Inflammatory macrophage (primary cell): ENCODE results near the gene PIR.

Experiments
- DNase-seq, 2 donors: peaks; one replicate each; pipeline ENCODE4 v3.0.0-alpha.2; 2020 to 2022

Gene PIR

DNA sequence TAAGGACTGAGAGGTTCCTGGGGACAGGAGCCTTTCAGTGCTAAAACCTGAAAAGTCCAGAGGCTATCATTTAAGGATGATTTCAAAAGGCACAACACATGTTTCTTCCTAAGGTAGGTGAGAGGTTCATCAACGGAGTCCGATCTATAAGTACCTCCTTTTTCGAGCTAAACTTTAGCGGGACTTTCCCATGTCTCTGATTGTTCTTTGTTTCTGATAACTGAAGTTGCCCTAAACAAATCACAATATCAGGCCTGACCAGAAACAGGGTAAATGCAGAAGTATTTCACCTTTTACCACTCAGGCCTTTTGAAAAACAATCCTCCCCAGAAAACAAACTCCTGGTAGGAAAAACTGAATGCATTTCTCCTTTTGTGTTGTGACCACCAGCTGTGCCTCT lies 17.6 kb downstream of the PIR start:
- no peak for DNase-seq

DNA sequence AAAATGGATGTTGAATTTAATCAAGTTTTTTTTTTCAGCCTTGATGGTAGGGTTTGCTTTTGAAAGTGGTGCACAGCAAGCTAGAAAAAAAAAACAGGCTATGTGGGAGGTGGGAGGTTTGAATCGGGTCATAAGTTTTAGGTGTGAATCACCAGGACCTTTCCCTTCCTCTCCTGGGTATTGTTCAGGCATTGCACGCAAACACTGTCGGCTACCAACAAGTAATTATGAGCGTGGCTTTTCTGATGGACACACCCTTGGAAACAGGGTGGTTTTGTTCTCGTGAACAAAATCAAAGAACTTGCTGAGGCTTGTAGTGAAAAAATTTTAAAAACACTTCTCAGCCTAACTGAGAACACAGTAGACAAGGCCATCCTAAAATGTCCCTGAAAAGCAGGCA lies 18.1 kb downstream of the PIR start:
- DNase-seq, result peak in 1 of 2 donors; percentile 5

DNA sequence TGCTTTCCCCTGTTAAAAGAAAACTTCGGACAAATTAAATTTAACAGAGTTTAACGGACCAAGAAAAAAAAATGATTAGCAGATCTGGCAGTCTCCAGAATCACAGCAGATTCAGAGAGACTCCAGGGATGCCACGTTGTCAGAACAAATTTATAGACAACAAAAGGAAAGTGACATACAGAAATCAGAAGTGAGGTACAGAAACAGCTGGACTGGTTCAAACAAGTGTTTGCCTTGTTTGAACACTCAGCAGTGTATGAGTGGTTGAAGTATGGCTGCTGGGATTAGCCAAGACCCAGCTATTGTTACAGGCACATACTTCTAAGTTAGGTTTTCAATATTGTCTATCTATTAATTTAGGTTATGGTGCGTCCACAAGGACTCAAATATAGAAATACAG lies 19.1 kb downstream of the PIR start:
- DNase-seq, result no peak

DNA sequence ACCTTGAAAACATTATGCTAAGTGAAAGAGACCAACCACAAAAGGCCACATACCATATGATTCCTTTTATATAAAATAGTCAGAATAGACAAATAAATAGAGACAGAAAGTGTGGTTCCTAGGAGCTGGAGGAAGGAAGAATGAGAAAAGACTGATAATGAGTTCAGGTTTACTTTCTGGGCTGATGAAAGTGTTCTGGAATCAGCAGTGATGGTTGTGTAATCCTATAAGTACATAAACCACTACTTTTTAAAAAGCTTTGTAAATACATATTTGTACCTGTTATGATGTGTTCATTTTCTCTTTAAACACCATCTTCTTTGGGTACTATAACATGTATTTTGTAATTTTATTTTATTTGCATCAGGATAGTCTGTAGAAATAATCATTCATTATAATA lies 20.6 kb downstream of the PIR start:
- no peak for DNase-seq

DNA sequence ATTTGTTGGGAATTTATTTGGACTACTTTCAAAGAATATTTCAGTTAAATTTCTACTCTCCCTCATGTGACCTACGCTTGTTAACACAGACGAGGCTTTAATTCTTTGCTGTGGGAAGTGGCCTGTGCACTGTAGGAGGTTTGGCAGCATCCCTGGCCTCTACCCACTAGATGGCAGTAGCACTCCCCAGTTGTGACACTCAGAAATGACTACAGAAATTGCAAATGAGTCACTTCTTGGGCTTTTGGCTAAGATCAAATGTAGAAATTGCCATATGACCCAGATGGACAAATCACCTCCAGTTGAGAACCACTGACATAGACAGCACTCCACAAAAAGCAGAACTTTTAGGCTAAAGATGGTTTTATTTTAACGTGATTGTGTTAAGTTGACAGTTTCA lies 22.1 kb downstream of the PIR start:
- peak; percentile 80 to 82 for DNase-seq

DNA sequence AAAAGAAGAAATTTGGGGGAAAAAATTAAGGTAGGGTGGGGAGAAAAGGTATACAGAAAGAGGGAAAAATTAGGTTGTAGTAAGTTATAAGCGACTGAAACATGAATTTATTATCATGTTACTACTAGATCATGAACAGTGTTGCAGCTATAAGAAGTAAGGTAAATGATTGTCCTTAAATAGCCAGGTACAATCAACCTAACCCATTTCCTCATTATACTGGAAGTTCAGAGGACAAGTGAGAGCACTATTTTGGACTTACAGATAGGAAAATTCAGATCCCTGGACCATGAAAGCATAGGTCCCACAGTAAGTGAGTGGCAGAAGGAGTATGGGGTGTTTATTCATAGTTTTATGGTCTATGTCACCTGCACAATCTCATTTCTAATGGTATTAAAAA lies 23.5 kb downstream of the PIR start:
- no peak for DNase-seq

DNA sequence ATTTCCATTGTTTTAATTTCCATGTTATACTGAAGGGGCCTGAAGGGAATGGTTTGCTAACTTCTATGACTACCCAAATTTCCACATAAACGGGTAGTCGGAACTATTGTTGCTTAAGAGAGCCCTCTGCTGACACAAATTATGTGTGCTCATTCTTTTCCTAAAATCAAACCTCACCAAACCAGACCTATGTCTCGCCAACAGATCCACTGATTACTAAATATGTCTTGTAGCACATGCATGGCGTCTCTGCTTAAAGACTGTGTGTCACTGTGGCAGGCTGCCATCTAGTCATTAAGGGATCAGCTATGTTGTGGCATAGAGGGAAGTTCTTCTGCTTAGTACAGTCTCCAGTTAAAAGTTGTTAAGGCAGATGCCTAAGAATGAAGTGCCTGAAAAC lies 25.1 kb downstream of the PIR start:
- DNase-seq, result peak; percentile 46 to 58

DNA sequence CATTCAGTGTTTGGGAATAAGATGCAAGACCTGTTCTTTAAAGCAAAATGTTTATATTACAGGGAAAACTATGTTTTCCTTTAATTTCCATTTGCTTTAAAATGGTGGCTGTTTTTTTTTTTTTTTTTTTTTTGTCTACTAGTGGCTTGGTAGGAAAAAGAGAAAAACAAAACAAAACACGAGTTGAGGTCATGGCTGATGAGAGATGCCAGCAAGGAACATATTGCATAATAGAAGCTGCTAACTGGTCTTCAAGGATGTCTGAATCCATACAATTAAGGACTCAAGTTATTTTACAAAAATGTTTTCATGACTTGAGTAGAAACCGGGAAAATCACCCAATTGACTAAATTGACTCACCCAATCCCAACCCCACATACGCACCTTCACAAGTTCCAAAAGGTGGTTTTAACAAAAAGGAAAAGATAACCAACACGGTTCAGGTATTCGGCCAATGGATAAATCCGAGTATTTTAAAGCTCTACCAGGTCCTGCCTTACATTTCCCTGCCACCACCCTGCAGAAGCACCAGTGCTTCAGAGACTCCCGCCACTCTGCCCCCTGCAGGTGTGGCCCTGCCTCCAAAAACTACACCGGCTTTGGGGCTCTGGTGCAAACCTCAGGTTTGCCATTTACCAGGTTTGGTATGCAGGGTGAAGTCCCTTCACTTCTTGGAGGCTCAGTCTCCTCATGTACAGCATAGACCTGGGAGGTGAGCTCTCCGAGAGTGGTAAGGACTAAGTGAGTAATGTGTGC lies 27.1 kb downstream of the PIR start:
- DNase-seq, result no peak

DNA sequence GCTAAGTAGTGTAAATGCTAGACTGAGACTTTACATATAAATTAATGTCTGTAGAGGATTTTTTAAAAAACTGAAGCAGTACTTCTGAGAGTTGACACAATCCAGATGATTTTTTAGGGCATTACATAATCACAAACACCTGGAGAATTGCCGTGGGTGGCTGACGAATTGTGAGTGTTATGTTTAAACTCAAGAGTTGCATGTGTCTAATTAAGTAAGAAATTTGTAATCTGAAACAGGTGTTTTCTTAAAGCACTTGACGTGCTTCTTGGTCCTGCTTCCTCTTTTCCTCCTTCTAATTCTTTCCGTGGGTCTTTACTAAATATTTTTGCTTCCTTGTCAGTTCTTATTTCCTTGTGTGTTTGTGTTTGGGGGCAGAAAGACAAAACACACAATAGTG lies 27.8 kb downstream of the PIR start:
- no peak for DNase-seq

DNA sequence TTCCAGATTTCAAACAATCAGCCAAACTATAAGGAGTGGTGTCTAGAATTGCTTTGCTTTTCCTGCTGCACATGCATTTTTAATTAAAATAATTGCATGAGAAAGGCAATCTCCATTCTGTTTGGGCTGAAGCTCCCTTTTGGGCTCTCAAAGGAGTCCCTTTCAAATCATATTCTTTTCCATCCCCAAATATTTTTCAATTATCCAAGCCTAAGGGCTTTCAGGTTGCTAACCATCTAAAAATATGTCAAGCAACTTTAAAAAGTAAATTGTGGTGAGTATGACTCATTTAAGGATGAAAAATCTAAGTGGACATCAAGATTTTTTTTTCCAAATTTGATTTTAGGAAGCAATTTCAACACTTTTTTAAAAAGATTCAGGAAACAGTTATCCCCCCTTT lies 28.4 kb downstream of the PIR start:
- no peak for DNase-seq

DNA sequence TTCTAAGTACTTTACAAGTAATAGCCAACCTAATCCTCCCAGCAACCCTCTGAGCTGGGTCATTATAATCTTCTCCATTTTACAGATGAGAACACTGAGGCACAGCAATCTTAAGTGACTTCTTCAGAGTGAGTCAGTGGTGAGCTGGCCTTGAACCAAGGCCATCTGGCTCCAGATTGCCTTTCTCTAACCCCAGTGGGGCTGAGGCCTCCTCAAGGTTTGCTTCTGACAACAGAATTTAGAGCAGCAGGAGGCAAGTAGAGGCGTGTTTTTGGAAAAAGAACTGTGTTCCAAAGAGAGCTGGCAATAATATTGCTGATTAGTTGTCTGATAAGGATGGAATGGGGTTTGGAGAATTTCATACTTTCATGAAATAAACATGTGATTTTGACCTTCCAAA lies 41.2 kb downstream of the PIR start:
- DNase-seq, result no peak

DNA sequence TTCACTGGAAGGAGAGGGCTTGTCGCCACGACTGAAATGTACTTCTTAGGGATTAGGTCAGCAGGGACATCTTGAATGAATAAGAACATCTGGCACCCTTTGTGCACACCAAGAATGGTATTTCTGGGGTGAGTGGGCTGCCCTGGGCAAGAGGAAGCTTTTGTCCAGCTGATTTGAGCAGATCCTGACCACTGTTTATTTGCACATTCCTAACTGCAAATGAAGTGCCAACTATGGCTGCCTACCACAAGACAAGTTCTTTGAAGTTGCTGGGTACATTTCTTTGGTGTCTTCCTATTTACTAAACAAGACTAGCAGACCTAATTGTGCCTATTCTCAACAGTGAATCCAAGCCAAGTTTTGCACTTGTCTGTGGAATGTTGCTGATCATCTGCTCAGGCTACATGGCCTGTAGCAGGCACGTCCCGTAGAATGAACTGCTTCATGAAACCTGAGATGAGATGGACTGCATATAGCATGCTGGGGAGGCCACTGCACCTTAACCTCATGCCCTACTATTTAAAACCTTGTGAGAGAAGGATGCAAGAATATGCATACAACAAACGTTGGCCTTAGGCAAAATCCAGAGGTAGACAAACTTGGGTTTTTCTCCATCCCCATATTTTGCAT lies 45.0 kb downstream of the PIR start:
- no peak for DNase-seq

DNA sequence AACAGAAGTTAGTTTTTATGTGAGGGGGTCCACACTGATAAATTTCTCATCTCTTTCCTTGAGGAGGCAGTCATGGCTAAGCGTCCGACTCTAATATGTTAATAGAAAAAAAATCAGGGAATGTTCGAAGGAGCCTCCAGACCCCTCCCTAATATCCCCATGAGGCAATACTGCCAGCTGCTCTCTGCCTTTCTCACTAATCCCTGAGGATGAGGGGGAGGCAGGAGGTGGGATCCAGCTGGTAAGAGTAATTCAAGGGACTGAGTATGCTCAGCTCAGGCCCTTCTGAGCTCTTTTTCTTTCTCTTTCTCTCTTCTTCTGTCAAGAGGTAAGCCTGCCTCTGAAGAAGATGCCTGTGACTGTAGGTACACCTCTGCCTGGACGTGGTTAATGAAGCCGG lies 51.7 kb downstream of the PIR start:
- DNase-seq, result no peak

DNA sequence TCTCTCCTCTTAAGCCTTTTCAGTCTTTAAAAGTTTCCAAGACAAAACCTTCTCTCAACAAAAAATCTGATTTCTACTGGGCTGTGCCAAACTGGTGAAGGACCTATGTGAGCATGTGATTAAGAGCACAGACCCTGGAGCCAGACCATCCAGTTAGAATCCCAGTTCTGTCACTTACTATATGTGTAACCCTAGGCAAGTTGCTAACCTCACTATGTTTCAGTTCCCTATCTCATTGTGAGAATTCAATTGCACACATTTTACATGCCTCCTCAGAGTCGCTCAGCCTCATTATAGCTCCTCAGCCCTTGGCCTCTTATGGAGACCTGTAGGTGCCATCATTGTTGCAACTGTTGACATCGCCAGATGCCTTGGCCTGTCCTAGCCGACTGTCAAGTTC lies 54.8 kb downstream of the PIR start:
- DNase-seq, result peak; percentile 4 to 31

DNA sequence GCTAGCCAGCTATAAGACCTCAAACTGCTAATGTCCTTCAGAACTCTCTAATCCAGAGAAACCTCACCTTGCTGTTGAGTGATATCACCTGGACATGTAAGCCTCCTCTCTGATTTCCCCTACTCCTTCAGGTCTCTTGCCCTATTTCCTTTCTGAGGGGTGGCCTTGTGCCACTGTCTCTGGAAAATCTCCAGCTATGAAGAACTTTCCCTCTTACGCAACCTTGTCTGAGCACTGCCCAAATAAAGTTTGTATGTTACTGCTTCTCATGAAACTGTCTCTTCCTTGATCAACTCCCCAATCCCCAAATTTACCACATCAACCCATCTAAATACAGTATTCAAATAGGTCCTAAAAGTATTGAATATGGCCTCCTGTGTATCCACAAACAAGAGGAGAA lies 55.4 kb downstream of the PIR start:
- DNase-seq, result no peak

DNA sequence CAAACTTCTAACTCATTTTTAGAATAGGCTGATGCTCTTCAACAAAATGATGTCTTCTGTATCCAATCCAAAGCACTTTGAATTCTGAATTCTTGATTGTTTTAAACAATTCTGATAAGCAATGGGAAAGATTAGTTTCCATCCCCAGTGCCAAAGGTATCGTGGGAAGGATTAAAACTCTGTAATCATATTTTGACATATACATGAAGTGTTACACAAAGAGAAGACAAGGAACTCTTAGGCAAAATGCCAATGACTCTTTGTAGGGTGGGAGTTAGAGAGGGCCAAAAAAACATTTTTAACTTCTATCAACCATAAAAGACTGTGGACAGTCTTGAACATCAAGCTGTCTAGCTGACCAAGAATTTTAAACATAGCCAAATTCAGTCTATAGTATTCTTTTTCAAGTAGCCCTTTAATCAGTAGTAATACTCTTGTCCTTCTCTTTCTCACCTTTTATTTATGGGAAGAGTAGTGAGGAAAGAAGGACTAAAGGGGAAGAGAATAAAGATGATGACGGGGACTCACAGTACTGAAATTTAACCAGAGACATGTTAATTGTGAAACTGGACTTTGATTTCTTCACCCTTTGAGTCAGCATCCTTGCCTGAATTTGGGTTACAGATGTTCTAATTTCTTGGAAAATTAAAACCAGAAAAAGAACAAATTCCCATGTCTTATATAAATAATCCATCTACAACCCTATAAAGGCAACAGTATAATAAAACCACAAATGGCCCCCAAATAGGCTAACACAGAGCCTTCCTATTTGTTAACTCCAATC lies 57.1 kb downstream of the PIR start:
- DNase-seq, result peak; percentile 5 to 37

DNA sequence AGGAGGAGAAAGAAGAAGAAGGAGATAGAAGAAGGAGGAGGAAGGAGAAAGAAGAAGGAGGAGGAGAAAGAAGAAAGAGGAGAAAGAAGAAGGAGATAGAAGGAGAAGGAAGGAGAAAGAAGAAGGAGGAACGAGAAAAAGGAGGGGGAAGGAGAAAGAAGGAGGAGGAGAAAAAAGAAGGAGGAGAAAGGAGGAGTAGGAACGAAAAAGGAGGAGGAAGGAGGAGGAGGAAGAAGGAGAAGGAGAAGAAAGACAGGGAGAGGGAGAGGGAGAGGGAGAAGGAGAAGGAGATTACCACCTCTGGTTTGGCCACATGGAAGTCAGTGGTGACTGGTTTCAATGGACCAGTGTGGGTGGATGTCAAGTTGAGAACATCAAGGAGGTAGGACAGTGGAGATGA lies 58.9 kb downstream of the PIR start:
- no peak for DNase-seq

DNA sequence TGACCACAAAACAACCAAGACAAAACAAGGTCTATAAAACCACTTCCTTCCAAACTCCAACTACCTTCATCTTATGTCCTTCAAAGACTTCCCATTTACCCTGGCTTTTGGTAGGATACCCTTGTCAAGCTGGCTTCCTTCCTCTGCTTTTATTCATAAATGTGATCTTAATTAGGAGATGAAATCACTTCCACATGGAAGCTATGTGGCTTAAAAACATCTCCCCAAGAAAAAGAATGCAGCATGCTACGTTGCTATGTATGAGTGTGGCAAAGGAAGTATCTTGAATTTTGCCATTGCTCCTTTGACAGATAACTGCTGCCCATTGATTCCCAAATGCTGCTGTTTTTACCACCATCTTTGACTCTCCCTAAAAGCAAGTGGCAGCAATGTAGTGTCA lies 62.5 kb downstream of the PIR start:
- DNase-seq, result no peak

DNA sequence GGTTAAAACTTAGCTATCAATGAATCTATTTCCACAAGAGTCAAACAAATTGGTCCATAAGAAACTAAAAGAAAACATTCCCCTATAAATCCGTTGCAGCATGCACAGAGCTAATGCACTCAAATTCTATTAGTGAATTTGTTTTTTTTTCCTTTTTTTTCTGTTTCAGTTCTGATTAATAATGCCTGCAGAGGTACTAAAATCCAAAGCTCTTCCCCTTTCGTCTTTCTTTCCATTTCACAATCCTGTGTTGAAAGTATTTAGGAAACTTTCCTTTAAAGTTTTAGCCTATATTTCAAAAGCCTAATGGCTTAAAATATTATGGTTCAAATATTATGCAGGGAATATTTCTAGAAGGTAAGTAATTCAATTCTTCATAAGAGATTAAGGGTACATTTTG lies 63.1 kb downstream of the PIR start:
- DNase-seq, result peak; percentile 1 to 51

DNA sequence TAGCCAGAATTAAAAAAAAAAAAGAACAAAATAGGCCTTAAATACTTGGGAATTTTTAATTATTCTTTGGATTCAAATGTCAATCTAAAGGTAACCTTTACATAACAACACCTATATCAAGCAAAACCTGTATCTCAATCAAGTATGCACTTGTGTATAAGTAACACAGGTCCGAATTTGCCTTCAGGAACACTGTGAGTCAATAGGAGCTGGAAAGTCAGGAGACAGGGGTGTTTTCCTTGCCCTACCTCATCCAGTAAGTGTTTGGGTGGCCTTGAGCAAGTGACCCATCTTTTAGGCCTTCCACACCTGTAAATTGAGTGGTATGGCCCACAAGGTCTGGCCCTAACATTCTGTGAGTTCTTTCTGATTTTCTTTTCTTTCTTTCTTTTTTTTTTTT lies 68.1 kb downstream of the PIR start:
- no peak for DNase-seq

DNA sequence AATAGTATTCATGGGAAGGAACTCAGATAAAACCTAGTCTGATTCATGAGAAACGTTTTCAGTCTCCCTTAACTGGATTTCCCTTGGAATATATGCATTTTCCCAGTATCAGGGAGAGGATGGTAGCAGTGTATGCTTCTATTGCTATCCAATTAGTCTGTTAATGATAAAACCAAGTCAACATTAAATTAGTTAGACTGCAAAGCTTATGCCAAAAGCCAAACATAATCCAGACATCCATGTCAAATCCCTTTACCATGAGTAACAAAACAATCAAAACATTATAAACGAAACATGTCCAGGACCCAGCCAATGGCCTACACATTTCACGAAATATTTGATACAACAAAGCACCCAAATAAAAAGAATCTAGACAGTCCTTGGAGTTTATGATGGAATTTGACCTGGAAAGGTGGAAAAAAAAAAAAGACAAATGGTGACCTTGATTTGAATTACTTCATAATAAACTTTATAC lies 74.4 kb downstream of the PIR start:
- no peak for DNase-seq

DNA sequence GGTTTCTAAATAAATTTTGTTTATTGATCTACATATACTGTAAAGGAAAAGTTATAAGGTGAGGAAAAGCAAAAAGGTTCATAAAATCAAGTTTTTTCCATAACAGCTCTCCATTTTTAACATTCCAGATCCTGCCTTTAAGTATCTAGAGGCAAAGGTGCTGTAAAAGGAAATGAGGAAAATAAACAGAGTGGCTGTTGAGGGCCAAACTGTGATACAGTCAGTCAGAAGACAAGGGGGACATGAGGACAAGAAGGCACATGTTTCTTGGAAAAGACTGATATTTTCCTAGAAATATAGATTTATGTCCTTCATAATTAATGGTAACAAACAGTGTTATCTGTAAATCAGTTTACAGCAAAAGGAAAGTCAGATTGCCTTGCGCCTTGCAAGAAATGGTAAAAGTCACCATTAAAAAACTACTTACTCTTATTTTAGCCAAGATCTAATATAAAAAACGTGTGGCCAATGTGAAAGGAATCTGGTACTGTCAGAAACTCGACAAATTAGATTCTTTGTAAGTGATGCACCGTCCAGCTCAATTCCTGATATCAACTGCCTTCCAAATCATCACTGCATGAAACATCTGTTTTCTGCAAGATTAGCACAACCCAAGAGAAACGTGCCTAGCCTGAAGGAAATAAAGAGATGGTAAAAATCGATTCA lies 75.0 kb downstream of the PIR start:
- DNase-seq, result no peak
